ENCODE results near the gene TMC7.

DNA sequence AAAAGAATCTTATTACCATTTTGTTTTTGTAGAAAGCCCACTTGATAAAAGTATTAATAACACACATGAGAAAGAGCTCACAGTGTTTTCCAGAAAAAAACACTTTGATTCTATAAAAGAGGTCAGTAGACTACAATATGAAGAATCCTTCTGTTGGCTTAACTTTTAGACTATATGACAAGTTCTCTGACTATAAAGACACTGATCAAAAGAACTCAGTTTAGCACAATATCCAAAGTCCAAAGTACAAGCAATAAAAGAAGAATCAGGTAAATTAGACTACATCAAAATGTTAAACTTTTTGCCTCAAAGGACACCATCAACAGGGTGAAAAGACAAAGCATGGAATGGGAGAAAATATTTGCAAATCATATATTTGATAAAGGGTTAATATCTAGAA is 46.3 kb upstream of the TMC7 start:
- no peak for TF ChIP-seq POLR2A (IDR thresholded peaks at IDR 0.05)
- TF ChIP-seq, protein P1, sequence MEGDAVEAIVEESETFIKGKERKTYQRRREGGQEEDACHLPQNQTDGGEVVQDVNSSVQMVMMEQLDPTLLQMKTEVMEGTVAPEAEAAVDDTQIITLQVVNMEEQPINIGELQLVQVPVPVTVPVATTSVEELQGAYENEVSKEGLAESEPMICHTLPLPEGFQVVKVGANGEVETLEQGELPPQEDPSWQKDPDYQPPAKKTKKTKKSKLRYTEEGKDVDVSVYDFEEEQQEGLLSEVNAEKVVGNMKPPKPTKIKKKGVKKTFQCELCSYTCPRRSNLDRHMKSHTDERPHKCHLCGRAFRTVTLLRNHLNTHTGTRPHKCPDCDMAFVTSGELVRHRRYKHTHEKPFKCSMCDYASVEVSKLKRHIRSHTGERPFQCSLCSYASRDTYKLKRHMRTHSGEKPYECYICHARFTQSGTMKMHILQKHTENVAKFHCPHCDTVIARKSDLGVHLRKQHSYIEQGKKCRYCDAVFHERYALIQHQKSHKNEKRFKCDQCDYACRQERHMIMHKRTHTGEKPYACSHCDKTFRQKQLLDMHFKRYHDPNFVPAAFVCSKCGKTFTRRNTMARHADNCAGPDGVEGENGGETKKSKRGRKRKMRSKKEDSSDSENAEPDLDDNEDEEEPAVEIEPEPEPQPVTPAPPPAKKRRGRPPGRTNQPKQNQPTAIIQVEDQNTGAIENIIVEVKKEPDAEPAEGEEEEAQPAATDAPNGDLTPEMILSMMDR (IDR thresholded peaks at IDR 0.05): no peak
